GM18873 (cell line): ENCODE data around the gene ALG3.

Experiments used
- ATAC-seq: cut with Tn5 transposase; IDR thresholded peaks from one replicate; pipeline ENCODE4 v1.9.1; 2021; ENCODE audit warnings: mild to moderate bottlenecking, moderate library complexity, moderate number of reproducible peaks; ENCODE audit not compliant: unreplicated experiment, low FRiP score

Gene ALG3

DNA sequence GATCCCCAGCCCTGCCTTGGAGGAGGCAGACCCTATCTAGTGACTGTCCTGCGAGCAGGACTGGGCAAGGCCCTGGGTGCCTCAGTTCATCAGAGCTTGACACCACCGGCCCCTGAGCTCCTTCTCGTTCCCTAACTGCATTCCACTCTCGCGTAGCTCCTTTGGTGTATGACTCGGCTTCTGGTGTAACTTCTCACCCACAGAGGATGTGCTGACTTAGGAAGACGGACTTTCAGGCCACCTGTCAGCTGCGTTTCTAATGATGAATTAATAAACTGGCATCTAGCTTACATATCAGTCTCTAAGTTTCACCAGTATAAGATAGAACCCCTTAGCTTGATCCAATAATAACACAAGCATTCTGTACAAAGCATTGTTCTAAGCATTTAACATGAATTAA is 45.2 kb downstream of the ALG3 start:
- no peak for ATAC-seq

DNA sequence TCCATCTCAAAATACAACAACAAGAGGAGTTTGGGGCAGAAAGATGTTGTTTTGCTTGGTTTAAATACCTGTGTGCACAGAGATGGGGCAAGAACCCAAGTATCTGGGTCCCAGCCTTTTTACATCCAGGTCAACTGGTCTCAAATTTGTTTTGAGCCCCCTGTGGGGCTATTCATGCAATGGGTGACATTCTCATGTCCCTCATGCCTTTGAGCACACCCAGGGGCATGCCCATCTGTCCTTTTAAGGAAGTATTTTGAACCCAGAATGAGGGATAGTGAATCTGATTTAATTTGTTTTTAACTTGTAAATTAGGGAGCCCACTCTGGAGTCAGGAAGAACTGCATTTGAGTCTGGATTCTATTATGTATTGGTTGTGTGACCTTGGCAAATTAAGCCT is 47.9 kb downstream of the ALG3 start:
- ATAC-seq, result no peak

DNA sequence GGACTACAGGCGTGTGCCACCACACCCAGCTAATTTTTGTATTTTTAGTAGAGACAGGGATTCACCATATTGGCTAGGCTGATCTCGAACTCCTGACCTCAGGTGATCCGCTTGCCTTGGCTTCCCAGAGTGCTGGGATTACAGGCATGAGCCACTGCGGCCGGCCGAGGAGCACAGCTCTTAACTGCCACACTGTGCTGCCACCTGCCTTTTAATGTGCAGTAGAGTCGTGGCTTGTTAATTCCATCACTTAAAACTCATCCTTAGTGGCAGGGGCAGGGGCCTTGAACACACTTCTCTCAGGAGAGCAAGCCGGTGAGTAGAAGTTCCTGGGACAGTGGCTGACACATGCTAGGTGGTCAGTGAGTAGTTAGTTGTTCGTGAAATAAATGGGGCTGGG is 50.3 kb downstream of the ALG3 start:
- no peak for ATAC-seq

DNA sequence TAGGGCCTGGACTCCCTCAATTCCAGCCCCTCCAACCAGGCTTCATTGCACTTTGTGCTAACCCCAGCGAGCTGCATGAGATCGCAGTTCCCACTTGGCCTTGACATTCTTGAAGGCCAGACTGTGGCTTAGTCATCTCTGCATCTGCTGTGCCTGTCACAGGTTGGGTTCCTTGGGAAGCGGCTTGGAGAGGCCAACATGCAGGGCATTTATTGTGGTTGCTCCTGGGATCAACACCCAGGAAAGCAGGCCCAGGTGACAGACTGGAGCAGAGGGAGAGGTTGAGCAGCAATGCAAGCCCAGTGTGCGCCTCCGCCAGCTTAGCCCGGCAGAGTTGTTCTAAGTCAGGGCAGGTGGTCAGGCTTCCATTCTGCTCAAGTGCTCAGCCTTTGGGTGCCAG is 52.2 kb downstream of the ALG3 start:
- no peak for ATAC-seq

DNA sequence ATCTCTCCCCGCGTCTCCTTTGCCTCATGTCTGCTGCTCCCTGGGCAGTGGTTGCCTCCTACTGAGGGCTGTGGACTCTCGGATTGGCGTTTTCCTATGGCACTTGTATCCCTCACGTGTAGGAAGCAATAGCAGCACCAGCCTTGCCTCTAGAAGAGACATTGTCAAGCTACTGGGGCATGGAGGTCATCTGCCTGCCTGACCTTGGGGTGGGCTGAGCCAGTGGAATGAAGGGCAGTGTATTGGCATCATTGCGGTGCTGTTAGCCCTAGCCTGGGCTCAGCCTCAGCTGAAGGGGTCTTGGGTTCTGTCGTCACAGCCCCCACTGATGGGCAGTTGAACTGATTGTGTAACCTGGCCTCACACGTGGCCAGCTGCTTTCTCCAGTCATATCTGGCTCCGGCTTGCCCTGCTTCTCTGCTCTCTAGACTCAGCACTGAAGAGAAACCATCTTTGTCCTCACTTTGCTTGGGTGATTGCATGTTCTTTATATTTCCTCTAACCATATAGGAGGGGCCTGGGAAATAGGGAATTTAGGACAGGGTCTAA is 54.7 kb downstream of the ALG3 start:
- no peak for ATAC-seq

DNA sequence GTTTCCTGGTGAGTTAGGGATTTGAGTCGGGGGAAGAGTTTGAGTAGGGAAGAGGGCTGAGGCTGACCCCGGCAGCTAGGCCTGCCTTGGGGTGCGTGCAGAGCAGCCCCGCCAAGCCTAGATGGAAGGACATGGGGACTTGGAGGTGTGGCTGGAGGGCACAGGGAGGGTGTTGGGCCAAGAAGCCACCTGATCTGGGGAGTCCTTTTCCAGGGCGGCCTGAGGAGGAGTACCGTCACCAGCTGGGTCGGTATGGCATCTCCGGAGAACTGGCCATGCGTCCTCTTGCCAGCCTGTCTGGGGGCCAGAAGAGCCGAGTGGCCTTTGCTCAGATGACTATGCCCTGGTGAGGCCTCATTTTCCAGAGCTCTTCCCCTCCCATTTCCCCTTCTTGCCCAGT is 55.9 kb downstream of the ALG3 start:
- no peak for ATAC-seq
